Stimulated activated CD8-positive, alpha-beta memory T cell treated with anti-CD3 and anti-CD28 coated beads, Interleukin-7, amount 100 ng/mL, for 1 hour (primary cell): ENCODE data around the gene CLIC6.

Experiments used
- DNase-seq, 2 donors: peaks; one replicate each; pipeline ENCODE4 v3.0.0-alpha.2; 2020; ENCODE audit warnings: low read depth in 2 of 2

The CLIC6 gene

DNA sequence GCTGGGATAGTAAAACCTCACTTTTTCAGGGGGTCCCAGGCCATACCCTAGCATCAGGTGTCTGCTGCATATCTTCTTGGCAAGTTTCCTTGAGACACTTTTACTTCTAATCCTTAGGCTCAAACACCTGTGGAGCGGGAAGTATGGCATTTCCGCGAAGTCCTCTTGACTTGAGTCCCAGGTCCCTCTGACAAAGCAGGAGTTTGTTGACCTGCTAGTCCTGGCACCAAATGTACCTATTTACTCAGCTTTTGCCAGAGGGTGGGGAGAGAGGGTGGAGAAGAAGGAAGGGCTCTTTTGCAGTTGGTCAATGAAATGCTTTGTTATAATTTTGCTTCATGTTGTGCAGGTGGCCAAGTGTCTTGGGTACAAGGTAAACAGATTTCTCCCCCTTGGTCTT is 59.7 kb downstream of the CLIC6 start:
- no peak for DNase-seq

DNA sequence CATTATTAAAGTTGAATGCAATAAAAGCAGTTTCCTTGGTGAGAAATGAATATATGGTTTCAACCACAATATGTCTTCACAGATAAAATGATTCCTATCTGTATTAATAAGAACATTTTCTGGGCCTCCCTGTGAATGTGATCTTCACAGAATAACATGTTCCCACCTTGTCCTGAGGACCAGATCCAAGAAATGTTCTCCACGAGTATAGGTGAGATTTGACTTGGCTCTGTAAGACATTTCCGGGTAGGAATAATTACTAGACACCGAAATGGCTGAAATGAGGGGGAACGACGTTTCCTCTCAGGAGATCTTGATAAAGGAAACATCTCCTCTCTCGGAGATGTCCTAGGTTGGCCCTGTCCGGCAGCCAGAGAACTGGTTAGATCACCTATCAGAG is 61.4 kb downstream of the CLIC6 start:
- no peak for DNase-seq

DNA sequence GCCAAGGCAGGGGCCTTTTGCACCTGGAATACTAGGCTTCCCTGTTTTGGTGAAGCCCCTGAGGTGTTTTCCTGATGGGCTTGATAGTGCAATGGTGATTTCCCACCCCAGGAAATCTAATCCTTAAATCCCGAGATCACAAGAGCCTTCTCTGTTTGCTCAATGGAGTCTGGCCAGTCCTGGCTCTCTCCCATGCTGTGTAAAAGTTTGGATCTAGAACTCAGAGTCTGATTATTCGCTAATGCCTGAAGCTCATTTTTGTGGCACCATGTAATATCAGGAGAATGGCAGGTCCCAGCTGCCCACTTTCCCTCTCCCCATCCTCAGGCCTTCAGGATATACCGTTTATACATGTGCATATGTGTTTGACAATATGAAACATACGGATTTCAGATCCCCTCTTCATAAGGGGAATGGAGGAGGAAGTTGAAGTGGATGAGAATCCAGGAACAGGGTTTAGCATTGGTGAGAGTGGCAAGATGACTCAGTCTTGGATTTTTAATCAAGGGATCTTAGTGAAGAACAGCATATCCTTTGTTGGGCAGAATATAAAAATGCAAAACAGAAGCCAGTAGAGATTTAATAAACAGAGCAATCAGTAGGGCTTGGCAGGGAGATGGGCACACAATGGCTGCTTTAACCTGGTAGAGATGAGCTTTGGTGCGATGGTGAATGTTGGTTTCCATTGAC is 62.1 kb downstream of the CLIC6 start:
- no peak for DNase-seq

DNA sequence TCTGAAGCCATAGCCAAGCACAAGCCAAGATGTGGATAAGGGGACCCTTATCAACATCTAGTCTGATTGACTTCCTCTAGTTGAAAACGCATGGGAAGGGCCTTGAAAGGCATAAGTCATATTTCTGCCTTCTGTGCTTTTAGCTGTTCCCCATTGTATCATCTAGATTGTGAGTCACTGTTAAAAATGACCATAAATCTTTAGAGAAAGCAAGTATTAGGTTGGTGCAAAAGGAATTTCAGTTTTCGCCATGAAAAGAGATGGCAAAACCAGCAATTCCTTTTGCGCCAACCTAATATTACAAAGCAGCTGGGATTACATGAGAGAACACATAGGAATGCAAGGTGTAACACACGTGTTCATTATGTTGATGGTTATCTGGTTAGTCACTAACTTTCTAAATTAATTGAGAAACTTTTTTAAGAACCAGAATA is 63.6 kb downstream of the CLIC6 start:
- no peak for DNase-seq

DNA sequence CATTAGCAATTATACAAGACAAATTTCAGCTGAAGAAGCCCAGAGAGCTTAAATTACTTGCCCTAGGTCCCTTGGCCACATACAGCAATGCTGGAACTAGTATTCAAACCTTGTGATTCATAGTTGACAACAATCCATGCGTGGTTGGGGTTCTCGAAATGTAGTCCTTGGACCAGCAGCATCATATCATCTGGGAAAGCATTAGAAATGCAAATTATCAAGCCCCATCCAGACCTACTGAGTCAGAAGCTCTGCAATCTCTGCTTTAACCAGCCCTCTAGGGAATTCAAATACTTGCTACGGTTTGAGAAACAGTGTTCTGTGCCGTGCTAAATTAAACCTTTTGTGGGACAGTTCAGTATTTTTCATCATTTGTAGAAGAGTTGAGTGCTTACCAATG is 65.1 kb downstream of the CLIC6 start:
- no peak for DNase-seq

DNA sequence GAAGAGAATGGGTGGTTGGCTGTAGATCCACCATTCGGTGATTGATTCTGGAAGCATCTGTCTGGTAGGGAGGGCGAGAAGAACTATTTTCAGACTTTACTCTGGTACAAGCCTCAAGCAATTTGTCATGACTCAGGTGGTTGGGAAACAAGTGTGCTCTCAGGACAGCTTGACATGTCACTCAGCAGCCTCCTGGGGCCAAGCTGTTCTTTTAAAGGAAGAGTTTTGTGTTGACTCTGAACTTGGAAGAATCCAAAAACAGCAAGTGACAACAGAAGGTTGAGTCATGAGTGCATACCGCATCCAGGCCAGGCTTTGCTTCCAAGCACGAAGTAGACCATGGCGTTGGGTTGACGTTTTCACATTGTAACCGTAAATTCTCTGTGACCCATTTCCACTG is 65.9 kb downstream of the CLIC6 start:
- DNase-seq = no peak

DNA sequence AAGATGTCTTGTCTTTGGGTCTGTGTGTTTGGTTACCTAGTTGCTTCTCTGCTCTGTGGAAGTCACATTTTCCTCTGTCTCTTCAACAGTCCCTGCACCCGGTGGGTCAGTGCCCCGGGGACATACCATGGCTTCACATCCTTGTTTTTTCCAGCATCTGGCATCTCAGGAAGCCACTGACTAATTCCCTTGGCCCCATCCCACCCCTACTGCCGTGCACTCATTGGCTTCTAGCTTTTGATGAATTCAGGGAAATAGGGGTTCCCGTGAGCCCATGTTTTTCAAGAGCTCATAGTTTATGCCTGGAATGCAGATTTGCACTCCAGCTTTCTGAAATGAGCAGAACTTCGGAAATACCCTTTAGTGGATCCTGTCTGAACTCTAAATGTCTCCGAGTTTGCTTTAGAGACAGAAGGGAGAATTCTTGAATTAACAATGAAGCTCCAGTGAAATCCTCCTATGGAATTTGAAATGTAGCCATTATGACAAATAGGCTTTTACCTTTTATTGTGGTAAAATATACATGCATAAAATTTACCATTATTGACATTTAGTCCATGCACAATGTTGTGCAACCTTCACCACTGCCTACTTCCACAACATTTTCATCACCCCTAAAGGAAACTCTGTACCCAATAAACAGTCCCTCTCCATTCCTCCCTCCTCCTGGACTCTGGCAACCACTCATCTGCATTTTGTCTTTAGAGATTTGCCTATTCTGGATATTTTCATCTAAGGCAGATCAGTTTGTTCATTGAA is 67.5 kb downstream of the CLIC6 start:
- no peak for DNase-seq

DNA sequence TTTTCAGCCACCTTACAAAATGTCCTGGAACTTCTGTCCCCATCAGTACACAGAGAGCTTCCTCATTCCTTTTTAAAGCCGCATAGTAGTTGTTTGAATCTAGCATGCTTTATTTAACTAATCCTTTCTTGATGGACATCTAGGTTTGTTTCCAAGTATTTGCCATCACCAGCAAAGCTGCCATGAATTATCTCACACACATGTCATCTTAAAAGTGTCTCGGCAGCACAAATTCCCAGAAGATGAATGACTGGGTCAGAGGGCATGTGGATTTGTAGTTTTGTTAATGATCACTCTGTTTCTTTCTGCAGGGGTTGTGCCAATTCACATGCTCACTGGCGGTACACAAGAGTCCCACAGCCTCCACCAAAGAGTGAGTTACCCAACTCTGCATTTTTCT is 68.3 kb downstream of the CLIC6 start:
- no peak for DNase-seq

DNA sequence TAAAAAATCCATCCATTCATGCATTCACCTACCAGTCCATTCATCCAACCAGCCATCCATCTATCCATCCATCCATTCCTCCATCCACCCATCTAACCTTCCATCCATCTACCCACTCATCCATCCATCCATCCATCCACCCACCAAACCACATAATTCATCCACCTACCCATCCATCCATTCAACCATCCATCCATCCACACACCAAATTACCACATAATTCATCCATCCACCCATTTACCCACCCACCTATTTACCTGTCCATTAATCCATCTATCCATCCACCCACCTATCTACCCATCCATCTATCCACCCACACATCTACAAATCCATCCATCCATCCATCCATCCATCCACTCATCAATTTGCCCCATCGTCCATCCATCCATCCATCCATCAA is 71.4 kb downstream of the CLIC6 start:
- DNase-seq = no peak

DNA sequence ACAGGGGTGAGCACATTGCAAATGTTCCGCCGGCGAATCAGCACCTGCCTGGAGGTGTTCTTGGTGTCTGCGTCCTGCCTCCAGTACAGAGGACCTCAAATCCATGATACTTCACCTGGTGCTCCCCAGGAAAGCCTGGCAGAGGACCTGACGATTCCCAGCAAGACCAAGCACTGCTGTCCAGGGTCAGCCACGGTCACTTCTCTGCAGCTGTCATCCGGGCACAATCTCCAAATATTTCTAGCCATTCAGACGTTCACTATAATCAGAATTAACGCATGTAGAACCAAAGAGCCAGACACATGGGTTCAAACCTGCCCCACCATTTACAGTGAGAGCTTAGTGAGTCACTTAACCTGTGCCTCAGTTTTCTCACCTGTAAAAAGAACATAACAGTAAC is 74.5 kb downstream of the CLIC6 start:
- no peak for DNase-seq

DNA sequence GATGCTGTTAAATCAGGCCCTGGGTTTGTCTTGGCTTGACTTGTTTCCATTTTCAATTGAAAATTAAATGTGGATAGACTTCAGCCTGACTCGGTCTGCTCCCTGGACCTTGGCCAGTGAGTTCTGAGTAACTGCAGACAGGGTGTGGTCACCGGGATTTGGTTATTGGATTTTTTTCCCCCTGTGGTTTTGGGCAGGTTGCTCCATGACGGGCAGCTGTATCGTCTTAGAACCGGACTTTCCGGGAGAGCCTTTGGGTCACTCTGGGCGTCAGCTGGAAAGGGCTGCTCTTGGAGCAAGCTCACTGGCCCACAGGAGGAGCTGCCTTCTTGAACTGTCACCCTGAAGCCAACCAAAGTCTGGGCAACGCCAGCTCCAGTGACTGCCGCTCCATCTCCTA is 75.0 kb downstream of the CLIC6 start:
- DNase-seq = no peak

DNA sequence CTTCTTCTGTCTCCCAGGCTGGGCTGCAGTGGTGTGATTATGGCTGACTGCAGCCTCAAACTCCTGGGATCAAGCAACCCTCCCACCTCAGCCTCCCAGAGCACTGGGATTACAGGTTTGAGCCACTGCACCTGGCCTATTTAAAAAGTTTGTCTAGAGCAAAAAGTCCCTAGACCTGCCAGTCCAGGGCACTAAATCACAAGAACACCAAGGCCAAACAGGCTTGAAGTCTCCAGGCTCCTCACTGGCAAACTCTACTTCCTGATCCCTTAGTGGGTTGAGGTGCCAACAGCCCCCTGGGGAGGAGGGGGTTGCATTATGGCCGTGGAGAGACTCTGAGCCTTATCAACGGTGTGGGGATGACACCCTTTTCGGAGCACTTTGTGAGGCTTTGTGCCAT is 76.0 kb downstream of the CLIC6 start:
- DNase-seq = no peak

DNA sequence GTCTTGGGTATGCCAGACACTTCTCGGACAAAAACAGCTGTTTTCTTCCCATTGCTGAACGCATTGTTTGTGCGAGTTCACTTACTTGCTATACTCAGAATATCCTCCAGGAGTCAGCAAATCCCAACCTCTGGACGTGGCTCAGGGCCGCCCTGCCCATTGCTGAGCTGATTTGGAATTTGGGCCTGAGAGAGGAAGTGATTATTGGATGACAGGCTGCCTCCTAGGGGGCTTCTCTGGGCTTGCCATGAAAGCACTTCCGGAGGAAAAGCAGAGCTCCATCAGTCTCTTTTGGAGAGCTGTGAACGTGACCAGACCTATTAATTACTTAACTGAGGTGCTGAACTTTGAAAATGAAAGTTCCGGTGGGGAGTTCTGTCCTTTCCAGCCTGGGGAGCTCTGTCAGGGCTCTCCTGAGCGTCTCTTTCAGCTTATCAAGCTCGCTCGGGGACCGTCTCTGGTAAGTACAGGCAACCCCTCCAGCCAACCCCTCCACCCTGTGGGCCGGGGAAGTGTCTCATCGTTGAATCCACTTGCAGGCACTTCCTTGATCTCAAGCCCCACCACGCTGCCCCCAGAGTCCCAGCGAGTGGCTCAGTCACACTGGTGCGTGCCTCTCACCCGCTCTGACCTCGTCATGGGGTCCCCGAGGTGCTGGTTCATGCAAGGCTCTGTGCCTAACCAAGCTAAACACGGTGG is 76.9 kb downstream of the CLIC6 start:
- DNase-seq = peak; percentile 15 to 20

DNA sequence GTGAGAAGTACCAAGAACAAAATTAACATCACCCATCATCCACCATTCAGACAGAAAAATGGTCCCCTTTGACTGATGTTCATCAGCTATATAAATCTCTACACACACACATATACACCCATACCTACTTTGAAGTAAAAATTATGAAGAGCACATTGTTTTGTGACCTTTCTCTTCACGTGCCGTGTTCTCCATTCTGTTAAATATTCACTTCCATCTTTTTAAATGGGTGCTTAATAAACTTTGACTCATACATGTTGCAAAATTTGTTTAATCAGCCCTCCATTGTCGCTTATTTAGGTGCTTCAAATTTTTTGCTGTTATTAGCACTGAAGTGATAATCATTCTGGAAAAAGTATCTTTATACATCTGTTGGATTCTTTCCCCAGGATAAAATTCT is 80.1 kb downstream of the CLIC6 start:
- DNase-seq = no peak

DNA sequence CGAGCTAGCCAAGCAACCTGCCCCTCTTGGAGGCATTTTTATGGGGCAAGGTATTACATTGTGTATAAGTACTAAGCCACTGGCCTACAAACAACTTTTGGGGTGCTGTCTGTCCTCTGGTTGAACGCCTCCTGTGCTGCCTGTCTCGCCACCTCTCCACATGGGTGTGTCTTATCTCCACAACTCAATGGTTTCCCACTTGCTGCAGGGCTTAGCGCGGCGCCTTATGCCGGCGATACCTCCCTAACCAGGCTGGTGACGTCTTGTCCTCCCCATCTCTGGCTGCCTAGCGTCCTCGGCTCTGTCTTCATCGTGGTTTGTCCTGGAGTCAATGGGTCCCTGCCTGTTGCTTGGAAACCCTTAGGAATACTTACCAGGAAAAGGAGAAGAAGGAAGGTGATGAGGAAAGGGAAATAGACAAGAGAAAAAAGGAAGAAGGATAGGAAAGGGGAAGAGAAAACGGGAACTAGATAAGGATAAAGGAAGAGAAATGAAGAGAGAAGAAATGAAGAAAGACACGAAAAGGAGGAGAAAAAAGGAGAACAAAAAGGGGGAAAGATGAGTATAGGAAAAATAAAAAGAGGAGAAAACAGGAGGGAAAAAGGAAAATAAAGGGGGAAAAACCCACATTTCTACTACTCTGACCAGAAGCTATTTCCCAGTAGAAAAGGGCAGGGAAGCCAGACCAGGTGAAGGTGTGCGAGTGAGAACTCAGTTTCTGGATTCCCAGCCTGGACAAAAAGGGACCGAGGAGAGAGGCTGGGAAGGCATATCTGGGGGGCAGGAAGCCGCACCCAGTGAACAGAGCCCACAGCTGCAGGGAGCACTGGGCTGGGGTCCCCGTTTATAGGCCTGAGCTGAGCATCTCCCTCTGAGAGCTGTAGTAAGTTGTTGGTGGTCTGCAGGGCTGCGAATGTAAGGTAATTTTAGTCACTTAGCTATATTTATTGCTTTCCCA is 86.2 kb downstream of the CLIC6 start:
- DNase-seq = no peak

DNA sequence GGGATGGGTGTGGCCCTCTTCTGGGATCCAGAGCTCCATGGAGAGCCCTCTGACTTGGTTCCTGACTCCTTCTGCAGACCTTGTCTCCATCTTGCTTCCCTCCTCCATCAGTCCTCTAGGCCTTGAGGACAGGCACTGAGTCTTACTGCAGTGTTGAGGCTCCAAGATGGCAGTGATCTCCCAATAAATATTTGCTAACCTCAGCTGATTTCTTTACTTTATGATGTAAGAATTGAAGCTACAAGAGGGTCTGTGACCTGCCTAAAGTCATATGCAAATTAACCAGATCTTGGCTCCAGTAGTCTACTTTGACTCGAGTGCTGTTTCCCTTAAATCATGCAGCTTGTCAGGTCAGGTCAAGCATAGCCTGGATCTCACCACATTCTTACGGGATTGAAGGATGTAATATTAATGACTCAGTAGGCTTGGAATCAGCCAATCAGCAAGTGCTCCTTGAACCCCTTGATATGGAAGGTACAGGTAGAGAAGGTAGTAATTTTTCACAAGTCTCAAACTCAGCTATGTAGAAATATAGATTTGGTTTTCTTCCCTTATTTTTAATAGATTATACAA is 93.0 kb downstream of the CLIC6 start:
- DNase-seq = no peak

DNA sequence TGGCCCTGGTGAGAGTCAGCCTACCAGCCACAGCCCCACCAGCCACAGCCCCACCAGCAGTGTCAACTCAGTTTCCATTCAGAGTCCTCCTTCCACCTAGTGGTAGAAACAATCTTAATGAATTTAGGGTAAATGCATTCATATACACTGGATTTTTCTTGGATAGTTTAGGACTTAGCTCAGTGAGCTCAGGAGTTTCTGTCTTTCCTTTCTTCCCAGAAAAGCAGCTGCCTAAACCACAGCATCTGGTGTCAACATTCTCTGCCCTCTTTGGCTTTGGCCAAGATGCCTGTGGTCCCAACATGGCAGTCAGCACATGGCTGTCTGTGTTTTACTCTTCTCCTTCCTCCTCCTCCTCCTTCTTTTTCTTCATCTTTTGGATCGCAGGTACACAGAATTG is 94.0 kb downstream of the CLIC6 start:
- no peak for DNase-seq

DNA sequence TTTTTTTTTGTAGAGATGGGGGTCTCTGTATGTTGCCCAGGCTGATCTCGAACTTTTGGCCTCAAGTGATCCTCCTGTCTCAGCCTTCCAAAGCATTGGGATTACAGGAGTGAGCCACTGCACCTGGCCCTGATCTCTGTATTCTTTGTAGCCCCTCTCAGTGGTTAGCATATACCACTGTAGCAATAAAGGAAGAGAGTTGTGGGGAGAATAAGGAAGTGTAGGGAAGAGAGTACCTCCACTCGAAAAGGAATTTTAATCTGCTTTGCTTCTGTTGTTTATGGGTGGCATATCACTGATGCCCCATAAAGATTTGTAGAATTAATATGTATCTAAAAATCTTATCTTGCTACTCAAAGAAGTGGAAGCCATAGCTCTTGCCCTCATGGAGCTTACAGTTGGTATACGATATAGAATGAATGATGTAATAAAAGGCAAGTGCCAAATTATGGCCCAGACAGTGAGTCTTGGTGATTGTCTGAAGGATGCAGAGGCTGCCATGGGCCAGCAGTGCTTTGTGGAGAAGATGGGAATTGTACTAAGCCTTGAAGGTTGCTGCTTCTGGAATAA is 96.0 kb downstream of the CLIC6 start:
- no peak for DNase-seq

DNA sequence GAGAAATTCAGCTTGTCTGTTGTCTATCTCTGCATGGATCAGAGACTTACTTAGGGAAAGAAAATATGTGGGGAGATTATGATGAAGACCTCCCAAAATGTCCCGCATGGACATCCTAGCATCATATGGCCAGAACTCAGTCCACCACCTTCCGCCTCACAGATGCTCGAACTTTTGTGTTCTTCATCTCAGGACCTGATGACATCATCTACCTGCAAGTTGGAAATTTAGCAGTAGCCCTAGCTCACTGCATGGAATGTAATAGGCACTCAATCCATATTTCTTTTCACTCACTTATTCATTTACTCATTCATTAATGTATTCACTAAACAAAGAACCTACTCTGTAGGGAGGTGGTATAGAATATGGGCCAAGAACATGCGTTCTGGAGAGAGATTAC is 96.8 kb downstream of the CLIC6 start:
- no peak for DNase-seq

DNA sequence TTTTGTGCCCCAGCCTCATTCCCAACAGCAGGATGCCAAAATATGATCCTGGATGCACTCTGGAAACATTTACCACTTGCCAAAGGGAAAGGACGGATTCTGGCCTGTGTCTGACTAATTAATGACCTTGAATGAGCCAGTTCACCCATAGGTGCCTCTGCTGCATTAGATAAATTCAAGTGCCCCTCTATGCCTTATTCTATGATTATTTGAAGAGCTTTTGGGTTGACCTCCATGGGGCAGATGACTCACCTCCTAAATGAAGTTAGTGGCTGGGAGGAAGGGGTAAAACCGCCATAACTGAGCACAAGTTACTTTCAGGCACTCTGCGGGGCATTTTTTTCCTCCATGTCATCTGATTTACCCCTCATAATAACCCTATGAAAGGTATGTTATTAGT is 98.1 kb downstream of the CLIC6 start:
- no peak for DNase-seq
